ENCODE measurements around the gene TBXAS1.

TBXAS1 gene

DNA sequence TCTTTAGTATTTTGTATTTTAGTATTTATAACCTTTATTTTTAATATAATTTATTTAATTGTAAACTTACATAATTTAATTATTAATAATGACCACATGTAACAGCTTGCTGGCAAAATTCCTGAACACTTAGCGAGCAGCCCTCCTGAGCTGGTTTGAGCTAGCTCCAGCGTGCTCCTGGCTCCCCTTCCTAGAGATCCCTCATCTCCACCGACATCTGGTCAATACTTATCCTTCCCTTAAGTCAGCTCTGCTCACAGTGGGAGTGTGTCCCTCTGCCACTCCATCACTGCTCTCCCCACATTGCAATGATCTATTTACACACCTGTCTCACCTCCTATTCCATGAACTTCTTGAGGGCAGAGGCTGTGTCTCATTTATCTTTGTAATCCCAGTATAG is 20.6 kb upstream of the TBXAS1 start:
- peaks cover 6% of the 10 kb centered on the region for H3K9me3 ChIP-seq (ENCODE audit: control insufficient read depth, low read length)
- H3K27ac ChIP-seq (ENCODE audit: low read depth, low read length, severe bottlenecking): no peak overlapping the region
- H3K4me1 ChIP-seq (ENCODE audit: control insufficient read depth, insufficient read depth, low read length, poor library complexity, severe bottlenecking): no peaks in the 10 kb centered on the region
- WGBS, 2 experiments (ENCODE audit: insufficient coverage in 2 of 2): 76 to 85% methylated on average over 3 of the region's 3 CpGs
- no peak overlapping the region for H3K4me3 ChIP-seq (ENCODE audit: extremely low read depth, insufficient read depth, low read length, poor library complexity, severe bottlenecking)
- H3K36me3 ChIP-seq (ENCODE audit: control insufficient read depth, insufficient read depth, low read length): no peaks in the 10 kb centered on the region

DNA sequence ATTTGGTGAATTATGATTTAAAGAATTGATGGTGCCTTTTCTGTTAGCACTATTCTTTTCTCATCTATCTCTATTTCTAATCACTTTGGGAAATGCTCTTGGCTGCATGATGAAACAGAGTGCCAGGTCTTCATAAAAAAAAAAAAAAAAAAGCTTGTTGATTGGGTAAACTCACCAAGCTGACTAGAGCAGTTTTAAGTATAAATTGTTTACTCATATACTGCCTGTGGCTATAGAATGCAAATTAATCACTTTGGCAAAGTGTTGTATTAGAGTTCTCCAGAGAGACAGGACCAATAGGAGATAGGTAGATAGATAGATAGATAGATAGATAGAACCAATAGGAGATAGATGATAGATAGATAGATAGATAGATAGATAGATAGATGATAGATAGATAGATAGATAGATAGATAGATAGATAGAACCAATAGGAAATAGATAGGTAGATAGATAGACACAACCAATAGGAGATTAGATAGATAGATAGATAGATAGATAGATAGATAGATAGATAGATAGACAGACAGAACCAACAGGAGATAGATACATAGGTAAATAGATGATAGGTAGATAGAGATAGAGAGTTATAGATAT is 20.1 kb upstream of the TBXAS1 start:
- Histone ChIP-seq H3K36me3 (ENCODE audit: control insufficient read depth, insufficient read depth, low read length) (no peaks in the 10 kb centered on the region), H3K4me1 (ENCODE audit: control insufficient read depth, insufficient read depth, low read length, poor library complexity, severe bottlenecking) (no peaks in the 10 kb centered on the region), H3K4me3 (ENCODE audit: extremely low read depth, insufficient read depth, low read length, poor library complexity, severe bottlenecking) (no peak overlapping the region), H3K27ac (ENCODE audit: low read depth, low read length, severe bottlenecking) (no peak overlapping the region), H3K9me3 (ENCODE audit: control insufficient read depth, low read length) (peaks cover under 1% of the 10 kb centered on the region)

DNA sequence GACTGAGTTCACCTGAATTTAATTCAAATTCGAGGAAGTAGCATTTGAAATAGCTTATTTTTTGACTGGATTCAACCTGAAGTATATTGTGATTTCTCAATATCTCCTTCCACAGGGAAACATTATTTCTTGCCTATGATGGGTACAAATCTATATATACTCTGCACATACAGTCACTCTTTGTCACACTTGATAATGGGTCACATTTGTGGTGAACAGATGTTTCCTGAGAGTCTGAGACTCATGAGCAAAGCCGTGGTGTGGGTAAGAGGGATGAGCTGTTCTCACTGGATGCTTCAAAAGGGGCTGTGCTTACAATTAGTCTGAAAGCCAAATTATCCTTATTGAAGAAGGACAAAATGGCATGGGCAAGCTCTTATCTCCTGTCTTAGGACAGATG is 18.0 kb upstream of the TBXAS1 start:
- H3K9me3 ChIP-seq (ENCODE audit: control insufficient read depth, low read length): no peaks in the 10 kb centered on the region
- H3K36me3 ChIP-seq (ENCODE audit: control insufficient read depth, insufficient read depth, low read length): no peaks in the 10 kb centered on the region
- 60 to 100% methylated on average over 1 of the region's 2 CpGs for WGBS, 2 experiments (ENCODE audit: insufficient coverage in 2 of 2)
- H3K27ac ChIP-seq (ENCODE audit: low read depth, low read length, severe bottlenecking): no peak overlapping the region
- H3K4me3 ChIP-seq (ENCODE audit: extremely low read depth, insufficient read depth, low read length, poor library complexity, severe bottlenecking): no peak overlapping the region
- H3K4me1 ChIP-seq (ENCODE audit: control insufficient read depth, insufficient read depth, low read length, poor library complexity, severe bottlenecking): no peaks in the 10 kb centered on the region

DNA sequence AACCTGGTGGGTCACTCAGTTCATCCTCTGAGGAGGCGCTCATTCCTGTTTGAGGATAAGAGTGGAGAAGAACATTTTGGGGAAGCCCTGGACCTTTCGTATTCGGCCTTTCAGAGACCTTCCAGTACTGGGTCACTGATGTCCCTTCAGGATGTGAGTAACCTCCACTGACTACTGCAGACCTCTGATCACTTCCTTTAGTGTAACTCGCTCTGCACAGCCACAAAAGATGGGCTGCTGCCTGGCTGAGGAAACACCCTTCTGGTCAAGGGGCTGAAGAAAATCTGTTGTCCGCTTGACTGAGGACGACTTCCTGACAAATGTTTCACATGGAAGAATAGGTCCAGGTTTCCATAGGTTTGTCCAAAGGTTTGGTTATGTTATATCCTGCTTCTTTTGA is 15.9 kb upstream of the TBXAS1 start:
- Histone ChIP-seq H3K9me3 (ENCODE audit: control insufficient read depth, low read length) (no peaks in the 10 kb centered on the region), H3K4me3 (ENCODE audit: extremely low read depth, insufficient read depth, low read length, poor library complexity, severe bottlenecking) (no peak overlapping the region), H3K36me3 (ENCODE audit: control insufficient read depth, insufficient read depth, low read length) (no peaks in the 10 kb centered on the region), H3K27ac (ENCODE audit: low read depth, low read length, severe bottlenecking) (no peak overlapping the region), H3K4me1 (ENCODE audit: control insufficient read depth, insufficient read depth, low read length, poor library complexity, severe bottlenecking) (no peaks in the 10 kb centered on the region)
- WGBS, 2 experiments (ENCODE audit: insufficient coverage in 2 of 2): 95 to 100% methylated on average over 1 to 6 of the region's 6 CpGs

DNA sequence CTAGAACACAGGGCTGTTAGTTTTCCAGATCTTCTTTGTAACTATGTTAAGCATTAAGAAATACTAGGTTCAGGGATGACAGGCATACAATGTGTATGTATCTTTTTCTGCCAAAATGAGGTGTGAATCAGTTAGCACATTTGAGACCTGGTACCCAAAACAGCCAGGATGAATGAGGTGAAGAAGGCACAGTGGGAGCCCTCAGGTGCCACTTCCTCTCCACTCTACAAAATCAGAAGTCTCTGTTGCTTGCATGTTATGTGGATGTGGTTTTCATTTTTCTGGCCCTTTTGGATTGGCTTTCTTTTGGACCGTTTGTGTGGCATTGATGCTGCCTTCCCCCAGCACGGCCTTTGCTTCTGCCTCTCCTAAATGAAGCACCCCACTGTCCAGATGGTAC is 15.4 kb upstream of the TBXAS1 start:
- Histone ChIP-seq H3K4me3 (ENCODE audit: extremely low read depth, insufficient read depth, low read length, poor library complexity, severe bottlenecking) (no peak overlapping the region), H3K9me3 (ENCODE audit: control insufficient read depth, low read length) (no peaks in the 10 kb centered on the region), H3K4me1 (ENCODE audit: control insufficient read depth, insufficient read depth, low read length, poor library complexity, severe bottlenecking) (no peaks in the 10 kb centered on the region), H3K36me3 (ENCODE audit: control insufficient read depth, insufficient read depth, low read length) (no peaks in the 10 kb centered on the region), H3K27ac (ENCODE audit: low read depth, low read length, severe bottlenecking) (no peak overlapping the region)
- 86% methylated on average over 1 to 2 of the region's 2 CpGs for WGBS, 2 experiments (ENCODE audit: insufficient coverage in 2 of 2)

DNA sequence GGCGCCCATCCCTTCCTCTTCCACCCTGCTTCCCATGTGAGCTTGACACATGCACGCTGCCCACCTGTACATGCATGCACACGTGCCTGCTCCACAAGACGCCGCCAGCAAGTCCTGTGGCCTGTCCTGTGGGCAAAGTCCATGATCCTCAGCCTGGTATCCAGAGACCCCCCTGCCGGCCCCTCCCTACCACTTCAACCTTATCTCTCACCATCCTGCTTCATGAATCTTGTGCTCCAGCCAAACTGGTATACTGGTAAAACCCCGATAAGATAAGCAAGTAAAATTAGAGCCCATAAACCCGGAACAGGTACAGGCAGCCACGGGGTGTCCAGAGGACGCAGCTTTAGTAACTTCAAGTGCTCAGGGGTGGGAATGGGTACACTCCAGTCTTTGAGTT is 11.8 kb upstream of the TBXAS1 start:
- H3K9me3 ChIP-seq (ENCODE audit: control insufficient read depth, low read length): no peaks in the 10 kb centered on the region
- H3K4me3 ChIP-seq (ENCODE audit: extremely low read depth, insufficient read depth, low read length, poor library complexity, severe bottlenecking): no peak overlapping the region
- H3K36me3 ChIP-seq (ENCODE audit: control insufficient read depth, insufficient read depth, low read length): no peaks in the 10 kb centered on the region
- no peak overlapping the region for H3K27ac ChIP-seq (ENCODE audit: low read depth, low read length, severe bottlenecking)
- 88 to 91% methylated on average over 8 to 9 of the region's 10 CpGs for WGBS, 2 experiments (ENCODE audit: insufficient coverage in 2 of 2)
- no peaks in the 10 kb centered on the region for H3K4me1 ChIP-seq (ENCODE audit: control insufficient read depth, insufficient read depth, low read length, poor library complexity, severe bottlenecking)

DNA sequence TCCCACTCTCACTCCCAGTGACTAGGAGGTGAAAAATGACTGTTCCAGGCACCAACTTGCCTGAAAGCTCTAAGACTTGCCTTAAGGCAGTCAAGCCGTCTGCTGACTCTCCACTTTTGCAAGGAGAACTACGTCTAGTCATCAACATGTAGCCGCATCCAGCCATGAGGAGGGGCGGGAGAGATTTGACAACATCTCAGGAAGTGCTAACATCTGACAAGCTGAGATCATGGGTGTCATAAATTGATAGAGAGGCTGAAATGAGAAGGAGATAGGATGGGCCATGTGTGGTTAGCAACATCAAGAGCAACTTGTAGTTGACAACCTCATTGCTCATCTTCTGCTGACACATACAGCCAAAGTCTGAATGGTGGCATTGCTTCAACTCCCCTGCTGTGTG is 9.0 kb upstream of the TBXAS1 start:
- Histone ChIP-seq H3K4me3 (ENCODE audit: extremely low read depth, insufficient read depth, low read length, poor library complexity, severe bottlenecking) (no peak overlapping the region), H3K9me3 (ENCODE audit: control insufficient read depth, low read length) (no peaks in the 10 kb centered on the region), H3K36me3 (ENCODE audit: control insufficient read depth, insufficient read depth, low read length) (no peaks in the 10 kb centered on the region), H3K27ac (ENCODE audit: low read depth, low read length, severe bottlenecking) (no peak overlapping the region), H3K4me1 (ENCODE audit: control insufficient read depth, insufficient read depth, low read length, poor library complexity, severe bottlenecking) (no peaks in the 10 kb centered on the region)
- WGBS, 2 experiments (ENCODE audit: insufficient coverage in 2 of 2): 90 to 91% methylated on average over 2 to 4 of the region's 4 CpGs

DNA sequence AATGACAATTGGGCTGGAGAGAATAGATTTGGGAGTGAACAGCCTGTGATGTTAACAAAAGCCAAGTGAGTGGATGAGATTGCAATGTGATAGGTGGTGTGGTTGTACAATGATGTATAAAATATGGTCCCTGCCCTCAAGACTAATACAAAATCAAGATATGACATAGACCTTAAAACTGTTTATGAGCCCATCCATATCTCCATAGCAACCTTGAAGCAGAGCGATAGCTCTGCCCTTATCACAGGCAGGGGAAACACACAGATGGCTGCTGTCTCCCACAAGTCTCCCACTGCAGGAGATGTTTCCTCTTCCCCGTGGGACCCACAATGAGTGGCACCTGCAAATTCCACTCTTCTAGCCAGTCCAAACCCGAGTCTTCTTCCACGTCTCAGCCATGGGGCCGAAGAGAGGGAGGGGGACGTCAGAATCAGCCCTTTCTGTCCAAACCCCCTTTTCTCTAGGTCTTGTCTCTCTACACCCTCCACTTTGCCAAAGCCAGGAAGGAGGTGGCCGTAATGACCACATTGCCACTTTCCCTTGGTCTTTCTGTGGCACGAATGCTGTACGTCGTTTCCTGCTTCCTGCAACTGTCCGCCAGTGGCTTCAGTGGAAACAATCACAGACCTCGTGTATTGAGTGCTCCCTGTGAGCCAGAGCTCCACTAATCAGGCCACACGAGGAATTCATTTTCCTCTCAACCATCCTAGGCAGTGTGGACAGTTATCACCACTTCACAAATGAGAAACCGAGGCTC is 7.5 kb upstream of the TBXAS1 start:
- H3K4me3 ChIP-seq (ENCODE audit: extremely low read depth, insufficient read depth, low read length, poor library complexity, severe bottlenecking): no peak overlapping the region
- no peaks in the 10 kb centered on the region for H3K36me3 ChIP-seq (ENCODE audit: control insufficient read depth, insufficient read depth, low read length)
- no peak overlapping the region for H3K27ac ChIP-seq (ENCODE audit: low read depth, low read length, severe bottlenecking)
- 92 to 95% methylated on average over 13 of the region's 14 CpGs for WGBS, 2 experiments (ENCODE audit: insufficient coverage in 2 of 2)
- H3K4me1 ChIP-seq (ENCODE audit: control insufficient read depth, insufficient read depth, low read length, poor library complexity, severe bottlenecking): no peaks in the 10 kb centered on the region
- H3K9me3 ChIP-seq (ENCODE audit: control insufficient read depth, low read length): no peaks in the 10 kb centered on the region

DNA sequence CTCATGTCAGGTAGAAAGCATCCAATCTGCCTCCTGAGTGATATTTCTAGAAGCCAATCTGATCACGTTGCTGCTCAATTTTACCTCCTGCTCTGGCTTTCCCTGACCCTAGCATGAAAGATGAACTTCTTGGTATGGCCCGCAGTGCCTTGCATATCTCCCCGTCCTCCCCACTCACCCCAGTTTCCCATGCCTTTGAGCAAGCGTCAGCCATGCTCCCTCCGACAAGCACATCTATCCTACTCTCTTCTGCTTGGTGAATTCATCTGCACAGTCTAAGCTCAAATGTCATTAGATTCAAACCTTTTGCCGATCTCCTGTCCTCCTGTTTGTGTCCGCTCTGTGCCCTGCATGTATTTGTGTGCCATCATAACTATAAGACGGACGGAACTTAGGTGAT is 6.2 kb upstream of the TBXAS1 start:
- Histone ChIP-seq H3K4me3 (ENCODE audit: extremely low read depth, insufficient read depth, low read length, poor library complexity, severe bottlenecking) (no peak overlapping the region), H3K4me1 (ENCODE audit: control insufficient read depth, insufficient read depth, low read length, poor library complexity, severe bottlenecking) (no peaks in the 10 kb centered on the region), H3K36me3 (ENCODE audit: control insufficient read depth, insufficient read depth, low read length) (no peaks in the 10 kb centered on the region), H3K27ac (ENCODE audit: low read depth, low read length, severe bottlenecking) (no peak overlapping the region), H3K9me3 (ENCODE audit: control insufficient read depth, low read length) (no peaks in the 10 kb centered on the region)
- 92 to 94% methylated on average over 9 of the region's 9 CpGs for WGBS, 2 experiments (ENCODE audit: insufficient coverage in 2 of 2)

DNA sequence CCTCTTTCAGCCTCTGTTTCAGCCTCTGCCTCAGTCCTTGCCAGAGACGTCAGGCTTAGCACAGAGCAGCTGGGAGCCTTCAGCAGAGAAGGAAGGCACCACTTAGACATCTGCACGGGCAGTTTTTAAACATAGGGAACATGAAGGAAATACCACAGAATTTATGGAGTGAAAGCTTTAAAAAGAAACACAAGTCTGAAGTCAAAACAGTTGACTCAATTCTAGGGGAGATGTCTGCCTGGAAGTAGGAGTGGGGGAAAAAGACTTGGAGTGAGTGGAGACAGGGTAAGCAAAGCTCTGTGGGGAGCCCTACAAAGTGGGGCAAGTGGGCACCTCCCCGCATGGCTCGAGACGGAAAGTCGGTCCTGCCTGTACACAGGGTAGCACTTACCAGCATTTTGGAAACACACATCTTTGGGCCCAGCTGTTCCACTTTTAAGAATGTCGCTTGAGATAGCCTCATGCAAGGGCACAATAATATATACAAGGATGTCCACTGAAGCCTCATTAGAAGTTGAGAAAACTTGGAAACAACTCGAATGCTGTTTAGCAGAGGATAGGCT is 5.0 kb upstream of the TBXAS1 start:
- no peaks in the 10 kb centered on the region for H3K9me3 ChIP-seq (ENCODE audit: control insufficient read depth, low read length)
- H3K4me1 ChIP-seq (ENCODE audit: control insufficient read depth, insufficient read depth, low read length, poor library complexity, severe bottlenecking): peaks cover under 1% of the 10 kb centered on the region
- H3K4me3 ChIP-seq (ENCODE audit: extremely low read depth, insufficient read depth, low read length, poor library complexity, severe bottlenecking): no peak overlapping the region
- no peak overlapping the region for H3K27ac ChIP-seq (ENCODE audit: low read depth, low read length, severe bottlenecking)
- H3K36me3 ChIP-seq (ENCODE audit: control insufficient read depth, insufficient read depth, low read length): no peaks in the 10 kb centered on the region
- 92 to 93% methylated on average over 6 of the region's 8 CpGs for WGBS, 2 experiments (ENCODE audit: insufficient coverage in 2 of 2)

DNA sequence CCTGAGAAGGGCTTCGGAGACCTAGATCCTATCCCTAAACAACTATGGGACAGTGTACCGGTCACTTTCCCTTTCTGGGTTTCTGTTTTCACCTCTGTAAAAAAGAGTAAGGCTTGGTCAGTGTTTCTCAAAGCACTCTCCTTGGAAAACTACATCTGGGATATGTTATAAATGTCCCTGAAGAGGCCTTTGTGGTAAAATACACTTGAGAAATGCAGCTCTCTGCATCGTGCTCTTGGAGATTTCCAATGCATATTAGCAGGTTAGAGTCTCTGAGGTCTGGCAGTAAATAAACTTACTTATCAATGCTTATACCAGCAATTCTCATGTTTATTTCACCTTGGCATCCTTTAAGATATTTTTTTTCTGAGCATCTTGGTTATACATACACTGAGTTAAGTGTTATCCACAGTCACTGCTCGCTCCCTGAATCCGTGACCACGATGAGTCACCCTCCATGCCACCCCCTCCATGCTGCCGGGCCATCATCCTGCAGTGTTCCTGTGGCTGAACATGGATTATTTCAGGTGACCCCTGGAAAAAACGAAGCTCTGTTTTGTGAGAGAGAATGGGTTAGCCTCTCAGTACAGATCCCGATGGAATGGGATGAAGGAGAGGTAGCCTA is 3.3 kb upstream of the TBXAS1 start:
- WGBS, 2 experiments (ENCODE audit: insufficient coverage in 2 of 2): 76 to 85% methylated on average over 4 to 7 of the region's 9 CpGs
- peaks cover 2% of the 10 kb centered on the region for H3K4me1 ChIP-seq (ENCODE audit: control insufficient read depth, insufficient read depth, low read length, poor library complexity, severe bottlenecking)
- no peak overlapping the region for H3K27ac ChIP-seq (ENCODE audit: low read depth, low read length, severe bottlenecking)
- no peaks in the 10 kb centered on the region for H3K9me3 ChIP-seq (ENCODE audit: control insufficient read depth, low read length)
- no peak overlapping the region for H3K4me3 ChIP-seq (ENCODE audit: extremely low read depth, insufficient read depth, low read length, poor library complexity, severe bottlenecking)
- H3K36me3 ChIP-seq (ENCODE audit: control insufficient read depth, insufficient read depth, low read length): no peaks in the 10 kb centered on the region
